B cell (primary cell): ENCODE measurements around the gene ADI1.

Source experiments
- EZH2 ChIP-seq: IDR thresholded peaks from 2 replicates; pipeline ENCODE4 v1.6.1; 2012; ENCODE audit warnings: borderline replicate concordance, low read depth, mild to moderate bottlenecking, moderate library complexity, low read length; ENCODE audit not compliant: insufficient read depth, poor library complexity, severe bottlenecking
- TF ChIP-seq, protein P1 (sequence below): fragments of 200-600 bp; IDR thresholded peaks from one replicate; pipeline ENCODE4 v1.8.0; 2022; ENCODE audit warnings: antibody characterized with exemption, mild to moderate bottlenecking

DNA sequence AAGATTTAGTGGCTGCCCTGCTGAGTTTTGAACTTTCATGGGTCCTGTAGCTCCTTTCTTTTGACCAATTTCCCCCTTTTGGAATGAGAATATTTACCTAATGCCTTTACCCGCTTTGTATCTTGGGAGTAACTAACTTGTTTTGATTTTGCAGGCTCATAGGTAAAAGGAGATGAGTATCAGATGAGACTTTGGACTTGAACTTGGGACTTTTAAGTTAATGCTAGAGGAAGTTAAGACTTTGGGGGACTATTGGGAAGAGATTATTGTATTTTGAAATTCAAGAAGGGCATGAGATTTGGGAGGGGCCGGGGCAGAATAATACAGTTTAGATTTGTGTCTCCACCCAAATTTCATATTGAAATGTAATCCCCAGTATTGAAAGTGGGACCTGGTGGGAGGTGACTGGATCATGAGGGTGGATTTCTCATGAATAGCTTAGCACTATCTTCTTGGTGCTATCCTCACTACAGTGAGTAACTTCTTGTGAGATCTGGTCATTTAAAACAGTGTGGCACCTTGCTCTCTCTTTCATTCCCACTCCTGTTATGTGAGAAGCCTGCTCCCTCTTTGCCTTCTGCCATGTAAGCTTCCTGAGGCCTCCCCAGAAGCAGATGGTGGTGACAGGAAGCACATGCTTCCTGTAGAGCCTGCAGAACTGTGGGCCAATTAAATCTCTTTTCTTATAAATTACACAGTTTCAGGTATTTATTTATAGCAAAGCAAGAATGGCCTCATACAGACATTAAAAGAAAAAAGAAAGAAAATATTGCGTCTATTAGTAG is 6.1 kb downstream of the ADI1 start:
- TF ChIP-seq EZH2, result no peak
- TF ChIP-seq, protein P1, sequence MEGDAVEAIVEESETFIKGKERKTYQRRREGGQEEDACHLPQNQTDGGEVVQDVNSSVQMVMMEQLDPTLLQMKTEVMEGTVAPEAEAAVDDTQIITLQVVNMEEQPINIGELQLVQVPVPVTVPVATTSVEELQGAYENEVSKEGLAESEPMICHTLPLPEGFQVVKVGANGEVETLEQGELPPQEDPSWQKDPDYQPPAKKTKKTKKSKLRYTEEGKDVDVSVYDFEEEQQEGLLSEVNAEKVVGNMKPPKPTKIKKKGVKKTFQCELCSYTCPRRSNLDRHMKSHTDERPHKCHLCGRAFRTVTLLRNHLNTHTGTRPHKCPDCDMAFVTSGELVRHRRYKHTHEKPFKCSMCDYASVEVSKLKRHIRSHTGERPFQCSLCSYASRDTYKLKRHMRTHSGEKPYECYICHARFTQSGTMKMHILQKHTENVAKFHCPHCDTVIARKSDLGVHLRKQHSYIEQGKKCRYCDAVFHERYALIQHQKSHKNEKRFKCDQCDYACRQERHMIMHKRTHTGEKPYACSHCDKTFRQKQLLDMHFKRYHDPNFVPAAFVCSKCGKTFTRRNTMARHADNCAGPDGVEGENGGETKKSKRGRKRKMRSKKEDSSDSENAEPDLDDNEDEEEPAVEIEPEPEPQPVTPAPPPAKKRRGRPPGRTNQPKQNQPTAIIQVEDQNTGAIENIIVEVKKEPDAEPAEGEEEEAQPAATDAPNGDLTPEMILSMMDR, result no peak
